HG03521 (cell line): ENCODE data around the gene SYNGAP1.
A peak's percentile ranks its signal among the peaks of the same experiment; 100 is the strongest.
"Not testable (repeated sequence)": the region's sequence is repeated elsewhere in the genome, so short reads cannot be mapped to it uniquely, and the experiment has no call there.

Source experiments
- ATAC-seq: cut with Tn5 transposase; IDR thresholded peaks from one replicate; pipeline ENCODE4 v1.9.1; 2021; ENCODE audit warnings: mild to moderate bottlenecking, moderate library complexity; ENCODE audit not compliant: unreplicated experiment

The SYNGAP1 gene

GRCh38 chr6:33399881-33400280, 20.0 kb upstream of the SYNGAP1 start:
- ATAC-seq, result not testable (repeated sequence)

- ATAC-seq, result no peak
These were observed 15.0 kb upstream of the SYNGAP1 start for GRCh38 chr6:33404884-33405283.

- no peak for ATAC-seq
These were observed 14.4 kb upstream of the SYNGAP1 start for GRCh38 chr6:33405386-33405940.

- ATAC-seq, result no peak
These were observed 13.7 kb upstream of the SYNGAP1 start for GRCh38 chr6:33406126-33406525.

GRCh38 chr6:33407132-33407718, 12.6 kb upstream of the SYNGAP1 start:
- ATAC-seq, result no peak

GRCh38 chr6:33410050-33410710, 9.7 kb upstream of the SYNGAP1 start:
- ATAC-seq, result peak; percentile 78

- peak; percentile 28 for ATAC-seq
These were observed 8.9 kb upstream of the SYNGAP1 start, which contains the start of gene PHF1 for GRCh38 chr6:33410711-33411631. PHF1 (plus strand) TSS chr6:33411014; CDS start chr6:33412264, 1,250 bp downstream.

- no peak for ATAC-seq
These were observed 8.2 kb upstream of the SYNGAP1 start for GRCh38 chr6:33411632-33412005.

- no peak for ATAC-seq
These were observed 7.5 kb upstream of the SYNGAP1 start for GRCh38 chr6:33412140-33413009.

- ATAC-seq, result no peak
These were observed 6.4 kb upstream of the SYNGAP1 start for GRCh38 chr6:33413241-33414120.

- ATAC-seq, result no peak
These were observed 5.1 kb upstream of the SYNGAP1 start for GRCh38 chr6:33414592-33415271.

- no peak for ATAC-seq
These were observed 4.0 kb upstream of the SYNGAP1 start for GRCh38 chr6:33415831-33416230.

- no peak for ATAC-seq
These were observed 3.3 kb upstream of the SYNGAP1 start for GRCh38 chr6:33416386-33417127.

GRCh38 chr6:33417128-33417902, 2.5 kb upstream of the SYNGAP1 start:
- ATAC-seq, result no peak

GRCh38 chr6:33417903-33418689, 1.8 kb upstream of the SYNGAP1 start, which contains the start of gene CUTA:
CUTA (minus strand) TSS chr6:33418107; CDS start chr6:33418000, 107 bp downstream.
- ATAC-seq, result peak; percentile 83

GRCh38 chr6:33418690-33419291, 1.1 kb upstream of the SYNGAP1 start:
- ATAC-seq, result no peak
